Skin of body (tissue), 2 donors: ENCODE data around the gene RRAS. TPM values are rescaled to one million over a fixed set of nuclear protein-coding genes. Genes with fewer than 3 reads are reported as not detected.
A peak's percentile ranks its signal among the peaks of the same experiment; 100 is the strongest.
"Not testable (repeated sequence)": the region's sequence is repeated elsewhere in the genome, so short reads cannot be mapped to it uniquely, and the experiment has no call there.

Source experiments
- DNase-seq: peaks from one replicate; lab custom pipeline; 2025; lab: John Stamatoyannopoulos, UW
- total RNA-seq: library from RNA; depleted of rRNA; stranded (reverse); fragments of >200 nt; gene quantifications from one replicate; pipeline ENCODE4 v1.2.3, GENCODE V29; 2014

Gene RRAS
- total RNA-seq, 1 donor from 2014 or later: 10.2 TPM

DNA sequence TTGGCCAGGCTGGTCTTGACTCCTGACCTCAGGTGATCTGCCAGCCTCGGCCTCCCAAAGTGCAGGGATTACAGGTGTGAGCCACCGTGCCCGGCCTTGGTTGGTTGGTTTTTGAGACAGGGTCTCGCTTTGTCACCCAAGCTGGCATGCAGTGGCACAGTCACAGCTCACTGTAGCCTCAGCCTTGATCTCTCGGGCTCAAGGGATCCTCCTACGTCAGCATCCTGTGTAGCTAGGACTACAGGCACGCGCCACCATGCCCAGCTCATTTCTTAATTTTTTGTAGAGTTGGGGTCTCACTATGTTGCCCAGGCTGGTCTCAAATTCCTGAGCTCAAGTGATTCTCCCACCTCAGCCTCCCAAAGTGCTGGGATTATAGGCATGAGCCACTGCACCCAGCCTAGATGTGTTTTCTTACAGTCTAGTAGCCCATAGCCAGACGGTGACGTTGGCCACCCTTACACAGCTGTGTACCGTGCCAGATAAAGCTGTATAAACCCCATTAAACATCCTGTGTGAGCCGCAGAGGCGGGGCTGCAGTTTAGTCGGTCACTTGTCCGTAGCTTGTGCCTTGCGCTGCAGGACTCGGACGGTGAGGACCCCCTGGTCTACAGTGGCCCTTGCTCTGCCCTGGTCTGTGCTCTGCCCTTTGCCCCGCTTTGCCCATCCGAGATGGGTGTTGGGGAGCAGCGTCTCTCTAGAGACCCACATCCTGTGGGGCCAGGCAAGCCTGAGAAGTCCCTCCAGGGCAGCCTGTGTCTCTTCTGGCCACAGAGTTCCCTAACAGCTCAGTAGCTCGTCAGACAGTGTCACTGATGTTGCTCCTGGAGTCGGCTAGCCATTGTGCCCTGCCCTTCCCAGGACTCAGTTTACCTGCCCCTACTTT, 15.9 kb upstream of the RRAS start:
- DNase-seq: no peak

DNA sequence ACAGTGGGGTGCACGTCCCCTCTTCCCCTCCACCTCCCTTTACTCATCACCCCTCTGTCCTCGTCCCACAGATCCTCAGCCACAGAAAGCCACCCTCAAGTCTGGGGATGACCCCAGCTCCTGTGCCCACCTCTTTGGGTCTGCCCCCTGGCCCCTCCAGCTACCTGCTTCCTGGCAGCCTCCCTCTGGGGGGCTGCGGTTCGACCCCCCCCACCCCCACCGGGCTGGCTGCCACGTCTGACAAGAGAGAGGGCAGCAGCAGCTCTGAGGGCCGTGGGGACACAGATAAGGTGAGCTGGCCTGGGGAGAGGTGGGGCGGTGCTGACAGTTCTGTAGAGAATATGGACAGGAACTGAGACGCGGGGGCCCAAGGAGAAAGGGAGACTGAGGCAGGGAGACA, 14.6 kb upstream of the RRAS start:
- DNase-seq: no peak

DNA sequence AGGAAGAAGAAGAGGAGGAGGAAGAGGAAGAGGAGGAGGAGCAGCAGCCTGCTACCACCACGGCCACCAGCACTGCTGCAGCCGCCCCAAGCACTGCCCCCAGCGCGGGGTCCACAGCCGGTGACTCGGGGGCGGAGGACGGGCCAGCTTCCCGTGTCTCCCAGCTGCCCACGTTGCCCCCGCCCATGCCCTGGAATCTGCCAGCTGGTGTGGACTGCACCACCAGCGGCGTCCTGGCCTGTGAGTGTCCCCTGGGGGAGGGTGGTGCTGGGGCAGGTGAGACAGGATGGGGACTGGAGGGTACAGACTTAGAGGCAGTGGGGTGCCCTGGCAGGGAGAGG, 13.5 kb upstream of the RRAS start:
- no peak for DNase-seq

DNA sequence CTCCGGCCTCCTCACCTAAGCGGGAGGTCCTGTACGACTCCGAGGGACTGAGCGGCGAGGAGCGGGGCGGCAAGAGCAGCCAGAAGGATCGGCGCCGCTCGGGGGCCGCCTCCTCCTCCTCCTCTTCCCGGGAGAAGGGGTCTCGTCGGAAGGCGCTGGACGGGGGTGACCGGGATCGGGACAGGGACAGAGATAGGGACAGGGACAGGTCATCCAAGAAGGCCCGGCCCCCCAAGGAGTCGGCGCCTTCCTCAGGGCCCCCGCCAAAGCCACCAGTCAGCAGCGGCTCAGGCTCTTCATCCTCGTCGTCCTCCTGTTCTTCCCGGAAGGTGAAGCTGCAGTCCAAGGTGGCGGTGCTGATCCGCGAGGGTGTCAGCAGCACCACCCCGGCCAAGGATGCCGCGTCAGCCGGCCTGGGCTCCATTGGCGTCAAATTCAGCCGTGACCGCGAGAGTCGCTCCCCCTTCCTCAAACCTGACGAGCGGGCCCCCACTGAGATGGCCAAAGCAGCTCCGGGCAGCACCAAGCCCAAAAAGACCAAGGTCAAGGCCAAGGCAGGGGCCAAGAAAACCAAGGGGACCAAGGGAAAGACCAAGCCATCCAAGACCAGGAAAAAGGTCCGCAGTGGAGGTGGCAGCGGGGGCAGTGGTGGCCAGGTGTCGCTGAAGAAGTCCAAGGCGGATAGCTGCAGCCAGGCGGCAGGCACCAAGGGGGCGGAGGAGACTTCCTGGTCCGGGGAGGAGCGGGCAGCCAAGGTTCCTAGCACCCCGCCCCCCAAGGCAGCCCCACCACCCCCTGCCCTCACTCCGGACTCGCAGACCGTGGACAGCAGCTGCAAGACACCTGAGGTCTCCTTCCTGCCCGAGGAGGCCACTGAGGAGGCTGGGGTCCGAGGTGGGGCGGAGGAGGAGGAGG, 12.9 kb upstream of the RRAS start:
- no peak for DNase-seq

DNA sequence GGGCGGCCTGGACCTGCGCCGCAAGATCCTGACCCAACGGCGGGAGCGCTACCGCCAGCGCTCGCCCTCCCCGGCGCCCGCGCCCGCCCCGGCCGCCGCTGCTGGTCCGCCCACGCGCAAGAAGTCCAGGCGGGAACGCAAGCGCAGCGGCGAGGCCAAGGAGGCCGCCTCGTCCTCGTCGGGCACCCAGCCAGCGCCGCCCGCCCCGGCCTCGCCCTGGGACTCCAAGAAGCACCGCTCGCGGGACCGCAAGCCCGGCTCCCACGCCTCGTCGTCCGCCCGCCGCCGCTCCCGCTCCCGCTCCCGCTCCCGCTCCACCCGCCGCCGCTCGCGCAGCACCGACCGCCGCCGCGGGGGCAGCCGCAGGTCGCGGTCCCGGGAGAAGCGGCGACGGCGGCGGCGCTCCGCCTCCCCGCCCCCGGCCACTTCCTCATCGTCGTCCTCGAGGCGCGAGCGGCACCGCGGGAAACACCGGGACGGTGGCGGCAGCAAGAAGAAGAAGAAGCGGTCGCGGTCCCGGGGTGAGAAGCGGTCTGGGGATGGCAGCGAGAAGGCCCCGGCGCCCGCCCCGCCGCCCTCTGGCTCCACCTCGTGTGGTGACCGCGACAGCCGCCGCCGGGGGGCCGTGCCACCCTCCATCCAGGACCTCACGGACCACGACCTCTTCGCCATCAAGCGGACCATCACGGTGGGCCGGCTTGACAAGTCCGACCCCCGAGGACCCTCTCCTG, 12.0 kb upstream of the RRAS start:
- DNase-seq: no peak

DNA sequence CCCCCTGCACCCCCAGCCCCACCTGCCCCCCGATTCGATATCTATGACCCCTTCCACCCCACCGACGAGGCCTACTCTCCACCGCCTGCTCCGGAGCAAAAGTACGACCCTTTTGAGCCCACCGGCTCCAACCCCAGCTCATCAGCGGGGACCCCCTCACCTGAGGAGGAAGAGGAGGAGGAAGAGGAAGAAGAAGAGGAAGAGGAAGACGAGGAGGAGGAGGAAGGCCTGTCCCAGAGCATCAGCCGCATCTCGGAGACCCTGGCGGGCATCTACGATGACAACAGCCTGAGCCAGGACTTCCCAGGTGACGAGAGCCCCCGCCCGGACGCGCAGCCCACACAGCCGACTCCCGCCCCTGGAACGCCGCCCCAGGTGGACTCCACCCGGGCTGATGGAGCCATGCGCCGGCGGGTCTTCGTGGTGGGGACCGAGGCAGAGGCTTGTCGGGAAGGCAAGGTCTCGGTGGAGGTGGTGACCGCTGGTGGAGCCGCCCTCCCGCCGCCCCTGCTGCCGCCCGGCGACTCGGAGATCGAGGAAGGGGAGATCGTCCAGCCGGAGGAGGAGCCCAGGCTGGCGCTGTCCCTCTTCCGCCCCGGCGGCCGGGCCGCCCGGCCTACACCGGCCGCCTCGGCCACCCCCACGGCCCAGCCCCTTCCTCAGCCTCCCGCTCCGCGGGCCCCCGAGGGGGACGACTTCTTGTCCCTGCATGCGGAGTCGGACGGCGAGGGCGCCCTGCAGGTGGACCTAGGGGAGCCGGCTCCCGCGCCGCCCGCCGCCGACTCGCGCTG, 11.3 kb upstream of the RRAS start:
- no peak for DNase-seq

DNA sequence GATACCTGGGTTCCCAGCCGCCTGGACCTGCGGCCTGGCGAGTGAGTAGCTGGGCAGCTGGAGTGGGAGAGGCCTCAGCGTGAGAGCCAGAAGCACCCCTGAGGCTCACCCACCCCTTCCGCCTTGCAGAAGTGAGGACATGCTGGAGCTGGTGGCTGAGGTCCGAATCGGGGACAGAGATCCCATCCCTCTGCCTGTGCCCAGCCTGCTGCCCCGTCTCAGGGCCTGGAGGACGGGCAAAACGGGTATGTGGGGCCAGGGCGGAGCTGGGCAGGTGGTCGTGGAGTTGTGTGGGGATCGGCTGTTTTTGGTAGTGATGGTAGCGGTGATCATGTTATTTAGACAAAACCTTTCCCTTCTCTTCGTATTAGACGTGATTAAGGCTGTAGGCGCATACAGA, 6.6 kb upstream of the RRAS start:
- DNase-seq: no peak

DNA sequence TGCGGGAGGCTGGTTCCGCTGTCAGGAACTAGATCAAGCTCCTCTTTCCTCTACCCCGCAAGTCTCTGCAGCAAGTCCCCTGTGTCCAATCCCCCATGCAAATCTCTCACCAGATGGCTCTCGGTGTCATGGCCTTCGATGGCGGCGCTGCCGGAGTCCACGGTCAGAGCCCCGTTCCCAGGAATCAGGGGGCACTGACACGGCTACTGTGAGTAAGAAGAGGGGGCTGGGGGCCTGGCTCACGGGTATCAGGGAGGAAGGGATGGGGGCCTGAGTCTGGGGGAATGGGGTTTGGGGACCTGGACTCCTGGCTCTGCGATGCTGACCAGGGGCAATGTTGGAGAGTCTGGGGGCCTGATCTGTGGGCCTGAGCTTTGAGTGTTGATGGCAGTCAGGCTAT, 6.1 kb upstream of the RRAS start:
- no peak for DNase-seq

DNA sequence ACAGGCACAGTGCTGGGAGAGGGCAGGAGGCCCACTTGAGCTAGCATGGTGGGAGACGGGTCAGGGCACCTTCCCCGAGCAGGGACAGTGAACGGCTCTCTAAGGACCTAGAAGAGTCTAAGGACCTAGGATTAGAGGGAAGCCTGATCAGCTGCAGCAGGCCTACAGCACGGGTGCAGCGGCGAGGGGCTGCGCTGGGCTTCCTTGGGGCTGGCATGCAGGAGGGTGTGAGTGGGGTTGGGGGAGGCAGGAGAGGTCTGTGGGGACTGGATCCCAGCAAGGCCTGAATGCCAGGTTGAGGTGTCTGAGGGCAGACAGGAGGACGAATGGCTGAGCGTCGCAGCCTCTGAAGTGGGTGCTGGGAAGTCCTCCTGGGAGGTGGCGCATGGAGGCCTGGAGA, 5.6 kb upstream of the RRAS start:
- no peak for DNase-seq

DNA sequence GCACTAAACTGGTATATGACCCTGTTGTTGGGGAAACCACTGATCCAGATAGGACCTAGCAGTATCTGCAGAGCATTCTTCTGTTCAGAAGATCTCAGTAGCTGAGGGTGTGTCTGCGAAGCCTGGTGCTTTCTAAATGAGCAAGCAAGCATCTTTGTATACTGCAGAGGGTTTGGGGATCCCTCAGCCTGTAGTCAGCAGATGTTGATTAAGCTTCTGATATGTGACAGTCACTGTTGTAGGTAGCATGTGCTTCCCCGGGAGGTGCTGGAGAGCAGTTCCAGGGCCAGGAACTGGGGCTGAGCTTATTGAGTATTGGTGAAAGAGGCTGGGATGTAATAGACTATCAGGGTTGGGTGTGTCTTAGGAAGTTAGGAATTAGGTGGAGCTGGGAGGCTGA, 3.5 kb upstream of the RRAS start:
- no peak for DNase-seq

DNA sequence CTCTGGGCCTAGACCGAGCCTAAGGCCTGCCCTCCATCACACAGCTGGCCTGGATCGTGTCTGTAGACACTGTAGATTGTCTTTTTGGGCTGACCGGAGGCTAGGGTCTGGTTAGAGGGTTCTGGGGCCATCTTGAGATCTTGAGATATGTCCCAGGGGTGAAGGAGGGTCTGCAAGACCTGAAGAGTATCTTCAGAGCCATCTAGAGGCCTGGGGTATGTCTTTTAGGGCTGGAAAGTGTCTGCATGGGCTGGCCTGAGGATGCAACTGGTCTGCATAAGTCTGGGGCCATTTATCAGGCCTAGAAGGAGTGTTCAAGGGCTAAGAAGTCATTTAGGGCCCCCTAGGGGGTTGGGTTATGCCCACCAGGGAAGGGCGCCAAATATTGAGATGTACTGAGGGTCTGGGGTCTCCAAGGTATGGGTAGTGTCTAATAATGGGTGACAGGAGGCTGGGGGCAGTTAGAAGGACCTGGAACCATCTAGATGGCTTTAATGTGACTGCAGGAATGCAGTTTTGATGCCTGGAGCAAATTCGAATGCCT, 2.6 kb upstream of the RRAS start:
- DNase-seq: no peak

DNA sequence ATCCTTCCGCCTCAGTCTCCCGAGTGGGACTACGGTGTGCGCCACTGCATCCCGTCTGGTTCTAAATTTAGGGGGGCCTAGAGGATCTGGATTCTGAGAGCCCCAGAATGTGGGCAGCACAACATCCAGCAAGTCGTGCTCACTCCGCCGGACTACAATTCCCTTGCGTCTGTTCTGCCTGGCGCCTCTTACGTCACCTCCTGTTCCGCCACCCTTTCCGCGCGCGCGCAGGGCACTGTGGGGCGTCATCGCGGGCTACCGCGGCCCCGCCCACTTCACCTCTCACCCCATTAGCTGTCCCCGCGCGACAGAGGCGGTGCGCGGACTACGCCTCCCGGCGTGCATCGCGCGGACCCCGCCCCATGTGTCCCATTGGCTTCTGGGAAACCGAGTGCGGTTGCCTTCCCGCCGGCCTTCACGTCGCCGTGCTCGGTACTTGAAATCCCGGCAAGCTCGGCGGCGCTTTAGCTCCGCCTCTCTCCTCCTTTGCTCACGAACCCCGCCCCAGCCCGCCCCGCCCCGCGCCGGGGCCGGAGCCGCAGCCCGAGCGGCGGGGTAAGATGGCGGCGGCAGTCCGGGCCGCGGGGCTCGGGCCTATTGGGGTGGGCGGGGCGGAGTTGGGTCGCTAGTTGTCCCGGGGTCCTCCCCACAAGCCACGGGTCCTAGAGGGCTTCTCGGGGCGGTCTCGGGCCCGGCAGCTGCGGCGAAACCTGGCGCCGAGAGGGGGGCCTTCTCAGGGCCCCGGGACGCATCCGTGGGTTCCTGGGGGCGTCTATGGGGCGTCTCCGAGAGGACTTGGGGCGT, 1.9 kb upstream of the RRAS start, which contains the start of gene SCAF1:
SCAF1 (plus strand) TSS at position 522 of the 804 bp plus-strand sequence. CDS start 2,818 bp downstream, outside the sequence.
- peak; percentile 99 for DNase-seq

DNA sequence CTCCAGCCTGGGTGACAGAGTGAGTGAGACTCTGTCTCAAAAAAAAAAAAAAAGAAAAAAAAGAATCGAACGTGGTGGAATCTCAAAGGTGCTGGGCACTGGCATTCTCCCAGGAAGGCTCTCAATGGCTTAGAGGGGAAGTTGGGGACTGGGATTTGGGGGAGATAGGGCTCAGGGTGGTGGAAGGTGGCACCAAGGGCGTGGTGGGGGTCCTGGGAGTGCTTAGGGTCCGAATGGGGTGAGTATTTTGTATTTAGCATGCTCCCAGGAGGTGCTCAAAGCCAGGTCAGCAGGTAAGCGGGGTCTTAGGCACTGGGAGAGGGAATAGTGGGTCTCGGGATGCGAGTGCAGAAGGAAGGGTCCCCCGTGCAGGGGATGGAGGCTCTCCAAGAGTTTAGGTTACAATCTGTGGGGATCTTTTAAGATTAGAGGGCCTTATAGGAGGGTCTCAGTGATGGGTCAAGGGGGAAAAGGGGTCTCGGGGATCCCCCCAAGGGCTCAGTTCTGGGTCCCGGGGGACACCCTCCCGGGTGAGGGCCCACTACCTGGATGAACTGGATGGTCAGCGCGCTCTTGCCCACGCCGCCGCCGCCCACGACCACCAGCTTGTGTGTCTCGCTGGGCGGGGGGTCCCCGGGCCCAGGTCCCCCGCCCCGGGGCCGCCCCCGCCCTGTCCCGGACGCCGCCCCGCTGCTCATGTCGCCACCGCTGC, 386 bp downstream of the RRAS start:
- peak; percentile 26 for DNase-seq

DNA sequence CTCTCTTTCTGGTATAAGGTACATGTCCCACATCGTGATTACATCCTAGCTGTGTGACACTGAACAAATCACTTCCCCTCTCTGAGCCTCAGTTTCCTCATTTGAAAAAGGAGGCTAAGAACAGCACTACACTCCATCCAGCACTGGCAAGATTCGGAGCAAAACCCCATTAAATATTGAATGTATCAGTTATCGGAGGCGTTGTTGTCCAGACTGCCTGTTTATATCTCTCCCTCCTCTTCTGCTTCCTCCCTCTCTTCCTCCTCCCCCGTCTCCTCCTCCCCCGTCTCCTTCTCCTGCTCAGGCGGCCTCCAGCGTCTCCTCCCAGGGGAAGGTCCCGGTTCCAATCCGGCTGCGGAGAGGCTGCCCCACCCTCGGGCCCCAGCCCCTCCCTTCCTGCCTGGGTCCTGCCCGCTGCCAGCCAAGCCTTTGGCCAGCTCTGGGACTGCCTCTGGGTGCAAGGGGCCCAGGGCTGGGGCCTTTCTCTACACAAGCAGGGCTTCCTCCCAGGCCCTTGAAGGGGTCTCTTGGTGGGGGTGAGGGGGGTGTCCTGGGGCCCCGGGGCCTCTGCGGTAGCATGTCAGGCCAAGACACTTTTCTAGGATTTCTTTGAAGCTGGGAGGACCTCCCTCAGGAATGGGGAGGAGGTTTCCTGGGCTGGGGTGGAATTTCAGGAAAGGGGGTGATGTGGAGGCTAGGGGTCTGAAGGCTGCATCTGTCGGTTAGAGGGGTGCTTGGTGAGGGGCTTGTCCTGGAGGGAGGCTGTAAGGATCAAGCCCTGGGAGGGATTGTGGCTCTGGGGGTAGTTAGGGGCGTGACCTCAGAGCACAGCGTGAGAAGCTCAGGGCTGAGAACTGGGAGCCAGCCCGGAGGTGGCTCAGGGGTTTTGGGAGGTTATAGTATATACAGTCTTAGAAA, 1.9 kb downstream of the RRAS start:
- peak; percentile 40 for DNase-seq

DNA sequence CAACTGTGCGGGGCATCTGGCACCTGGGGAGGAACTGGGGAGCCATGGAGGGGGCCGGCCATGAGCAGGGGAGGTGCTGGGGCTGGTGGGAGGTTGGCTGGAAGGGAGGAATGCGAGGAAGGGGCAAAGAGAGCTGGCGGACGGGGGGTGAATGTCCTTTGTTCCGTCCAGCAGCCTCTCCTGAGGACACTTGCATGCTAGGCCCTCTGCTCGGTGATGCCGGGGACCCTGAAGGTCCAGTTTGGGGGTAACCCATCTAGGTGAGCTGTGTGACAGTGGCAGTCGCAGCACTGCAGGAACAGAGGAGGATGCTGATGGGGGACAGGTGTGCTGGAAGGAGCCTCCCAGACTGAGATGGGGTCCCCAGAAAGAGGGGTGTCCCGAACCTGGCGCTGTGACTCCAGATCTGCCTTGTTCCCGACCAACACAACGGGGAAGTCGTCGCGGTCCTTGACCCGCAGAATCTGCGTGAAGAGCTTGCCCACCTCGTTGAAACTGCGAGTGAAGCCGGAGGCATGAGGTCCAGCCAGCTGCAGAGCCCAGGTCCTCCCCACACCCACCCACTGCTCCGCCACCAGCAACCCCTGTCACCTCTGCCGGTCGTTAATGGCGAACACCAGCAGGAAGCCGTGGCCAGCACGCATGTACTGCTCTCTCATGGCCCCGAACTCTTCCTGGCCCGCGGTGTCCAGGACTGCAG, 3.6 kb downstream of the RRAS start:
- no peak for DNase-seq

DNA sequence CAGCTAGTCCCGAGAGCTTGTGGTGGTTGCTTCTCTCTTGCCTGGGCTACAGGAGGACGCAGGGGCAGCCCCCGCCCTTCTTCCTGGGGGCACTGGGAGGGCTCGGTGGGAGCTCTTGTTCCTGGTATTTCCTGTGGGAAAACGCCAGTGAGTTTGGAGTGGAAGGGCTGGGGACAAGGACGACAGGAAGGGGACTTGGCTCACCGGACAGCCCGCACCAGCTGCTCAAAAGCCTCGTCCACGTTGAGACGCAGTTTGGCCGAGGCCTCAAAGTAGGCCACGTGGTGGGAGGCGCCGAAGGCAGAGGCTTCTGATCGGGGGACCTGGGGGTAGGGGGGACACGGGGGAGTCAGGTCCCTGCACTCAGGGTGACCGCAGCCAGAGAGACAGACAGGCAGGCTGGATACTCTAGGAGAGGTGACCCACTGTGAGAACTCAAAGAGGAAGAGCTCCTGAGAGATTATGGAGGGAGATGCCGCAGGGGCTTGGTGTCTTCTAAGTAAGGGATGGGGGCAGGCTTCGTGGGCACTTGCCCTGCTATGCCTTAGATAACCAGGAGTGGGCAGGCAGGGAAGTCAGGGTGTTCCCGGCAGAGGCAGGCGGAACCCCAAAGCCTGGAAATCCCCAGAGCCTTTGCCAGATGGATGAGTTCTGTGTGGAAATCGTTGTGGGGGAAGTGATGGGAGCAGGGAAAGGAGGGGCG, 4.3 kb downstream of the RRAS start:
- DNase-seq: no peak

DNA sequence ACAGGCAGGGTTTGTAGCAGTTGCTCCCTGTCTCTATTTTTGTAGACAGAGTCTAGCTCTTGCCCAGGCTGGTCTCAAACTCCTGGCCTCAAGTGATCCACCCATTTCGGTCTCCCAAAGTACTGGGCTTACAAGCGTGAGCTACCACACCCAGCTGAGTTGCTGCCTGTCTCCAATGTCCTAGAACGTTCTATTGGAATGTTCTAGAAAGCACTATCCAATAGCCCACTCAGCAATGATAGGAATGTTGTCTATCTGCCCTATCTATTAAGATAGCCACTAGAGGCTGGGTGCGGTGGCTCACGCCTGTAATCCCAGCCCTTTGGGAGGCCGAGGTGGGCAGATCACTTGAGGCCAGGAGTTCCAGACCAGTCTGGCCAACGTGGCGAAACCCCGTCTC, 6.7 kb downstream of the RRAS start:
- not testable (repeated sequence) for DNase-seq
